GM23338 (cell line): ENCODE data around the gene EP400. TPM values are rescaled to one million over a fixed set of nuclear protein-coding genes. Genes with fewer than 3 reads are reported as not detected.

ENCODE experiments used
- ATAC-seq: fragments of 200-7000 bp; cut with Tn5 transposase; 3 replicates; pipeline ENCODE4 v1.9.1; 2020
- DNase-seq: peaks from one replicate; pipeline ENCODE4 v3.0.0-alpha.2; 2015; ENCODE audit warnings: low spot score
- H2AFZ ChIP-seq: fragments of 200-600 bp; sonication (generic); 2 replicates; pipeline ENCODE4 v1.8.0; 2016; ENCODE audit warnings: antibody characterized with exemption, mild to moderate bottlenecking, moderate library complexity
- H3F3A ChIP-seq: fragments of 200-600 bp; sonication (generic); replicated peaks from 2 replicates; pipeline ENCODE4 v1.8.0; 2017; ENCODE audit warnings: antibody characterized with exemption, mixed run types, low read depth
- H3K27ac ChIP-seq: fragments of 200-600 bp; sonication (generic); 2 replicates; pipeline ENCODE4 v1.6.1; 2016; ENCODE audit warnings: low read depth
- H3K27me3 ChIP-seq: fragments of 200-600 bp; sonication (generic); 2 replicates; pipeline ENCODE4 v1.8.0; 2016; ENCODE audit warnings: mild to moderate bottlenecking, mixed run types, moderate library complexity; ENCODE audit not compliant: insufficient read depth
- H3K36me3 ChIP-seq: fragments of 200-600 bp; sonication (generic); 2 replicates; pipeline ENCODE4 v1.8.0; 2016; ENCODE audit warnings: mild to moderate bottlenecking; ENCODE audit not compliant: insufficient read depth
- H3K4me1 ChIP-seq: fragments of 200-600 bp; sonication (generic); 2 replicates; pipeline ENCODE4 v1.8.0; 2016; ENCODE audit warnings: mild to moderate bottlenecking, moderate library complexity; ENCODE audit not compliant: insufficient read depth
- H3K4me2 ChIP-seq: fragments of 200-600 bp; sonication (generic); 2 replicates; pipeline ENCODE4 v1.7.1; 2017; ENCODE audit warnings: mixed run types
- H3K4me3 ChIP-seq: fragments of 200-600 bp; sonication (generic); 2 replicates; pipeline ENCODE4 v1.6.1; 2016; ENCODE audit warnings: mixed run types
- H3K79me2 ChIP-seq: fragments of 200-600 bp; sonication (generic); replicated peaks from 2 replicates; pipeline ENCODE4 v1.8.0; 2017; ENCODE audit warnings: mild to moderate bottlenecking; ENCODE audit not compliant: insufficient read depth
- H3K9me2 ChIP-seq: fragments of 200-600 bp; sonication (generic); 2 replicates; pipeline ENCODE4 v1.8.0; 2017; ENCODE audit not compliant: insufficient read depth
- H4K20me1 ChIP-seq: fragments of 200-600 bp; sonication (generic); replicated peaks from 2 replicates; pipeline ENCODE4 v1.8.0; 2017; ENCODE audit warnings: mild to moderate bottlenecking; ENCODE audit not compliant: insufficient read depth
- H3K27ac Mint-ChIP-seq: 2 replicates; pipeline ENCODE4 v1.8.0; 2020; ENCODE audit warnings: inconsistent platforms, mild to moderate bottlenecking, moderate library complexity, mixed read lengths
- H3K27me3 Mint-ChIP-seq: 3 replicates; pipeline ENCODE4 v1.8.0; 2022; ENCODE audit warnings: low read depth, mild to moderate bottlenecking, moderate library complexity, mixed read lengths, inconsistent platforms; ENCODE audit not compliant: insufficient read depth, poor library complexity
- H3K36me3 Mint-ChIP-seq: 3 replicates; pipeline ENCODE4 v1.8.0; 2021; ENCODE audit warnings: low read depth, mild to moderate bottlenecking, inconsistent platforms, moderate library complexity, mixed read lengths
- H3K4me1 Mint-ChIP-seq: 3 replicates; pipeline ENCODE4 v1.8.0; 2020; ENCODE audit warnings: mild to moderate bottlenecking, inconsistent platforms, mixed read lengths
- H3K4me3 Mint-ChIP-seq: 3 replicates; pipeline ENCODE4 v1.8.0; 2021; ENCODE audit warnings: moderate library complexity, mild to moderate bottlenecking, inconsistent platforms, mixed read lengths
- H3K9me3 Mint-ChIP-seq: 3 replicates; pipeline ENCODE4 v1.8.0; 2020; ENCODE audit warnings: moderate library complexity, mild to moderate bottlenecking, inconsistent platforms, mixed read lengths
- CREB1 ChIP-seq: fragments of 250-450 bp; sonication (Bioruptor Pico); IDR thresholded peaks from 2 replicates; pipeline ENCODE4 v1.5.0; 2020; ENCODE audit warnings: low read depth, mild to moderate bottlenecking, moderate library complexity
- EZH2 ChIP-seq: fragments of 200-600 bp; sonication (generic); IDR thresholded peaks from one replicate; pipeline ENCODE4 v1.8.0; 2017; ENCODE audit warnings: antibody characterized with exemption, mild to moderate bottlenecking, low read depth; ENCODE audit not compliant: unreplicated experiment
- EZH2phosphoT487 ChIP-seq: fragments of 200-600 bp; sonication (generic); IDR thresholded peaks from one replicate; pipeline ENCODE4 v1.8.1; 2018; ENCODE audit warnings: antibody characterized with exemption; ENCODE audit not compliant: unreplicated experiment
- JUNB ChIP-seq: IDR thresholded peaks from one replicate; pipeline ENCODE4 v1.6.1; 2016; ENCODE audit warnings: antibody characterized with exemption; ENCODE audit not compliant: unreplicated experiment
- NANOG ChIP-seq: IDR thresholded peaks from 2 replicates; pipeline ENCODE4 v1.6.1; 2016; ENCODE audit warnings: antibody characterized with exemption, borderline replicate concordance
- POLR2AphosphoS5 ChIP-seq: IDR thresholded peaks from 2 replicates; pipeline ENCODE4 v1.6.1; 2016; ENCODE audit warnings: antibody characterized with exemption, low read depth
- STAT1 ChIP-seq: IDR thresholded peaks from one replicate; pipeline ENCODE4 v1.6.1; 2016; ENCODE audit warnings: antibody characterized with exemption; ENCODE audit not compliant: unreplicated experiment
- ZNF114 ChIP-seq: fragments of 250-450 bp; sonication (Bioruptor Pico); IDR thresholded peaks from 2 replicates; pipeline ENCODE4 v1.5.0; 2020; ENCODE audit warnings: mild to moderate bottlenecking, moderate library complexity
- ZNF331 ChIP-seq: fragments of 250-450 bp; sonication (Bioruptor Pico); IDR thresholded peaks from 2 replicates; pipeline ENCODE4 v1.5.0; 2020; ENCODE audit warnings: low read depth, mild to moderate bottlenecking, moderate library complexity
- polyA plus RNA-seq: library from polyadenylated mRNA; unstranded; fragments of >200 nt; fragmentation: Nextera tagmentation; extraction: Ambion mirVana; gene quantifications from 2 replicates; pipeline ENCODE4 v1.2.1, GENCODE V29; 2016
- total RNA-seq: library from RNA; depleted of rRNA; stranded (reverse); fragments of >200 nt; shearing (Covaris generic); gene quantifications from 2 replicates; pipeline ENCODE4 v1.2.3, GENCODE V29; 2014
- TF ChIP-seq, protein P1 (sequence below): IDR thresholded peaks from 2 replicates; pipeline ENCODE4 v1.6.1; 2016; ENCODE audit warnings: antibody characterized with exemption
- TF ChIP-seq, protein P2 (sequence below), 2 experiments: fragments of 200-600 bp in 1 of 2; sonication (generic) in 1 of 2; conservative IDR thresholded peaks; 2 replicates each; pipeline versions ENCODE4 v1.5.1 to v1.6.1; 2016 to 2017; ENCODE audit warnings: antibody characterized with exemption in 2 of 2, low read depth in 2 of 2, mild to moderate bottlenecking in 2 of 2, moderate library complexity in 1 of 2
- TF ChIP-seq, protein P3 (sequence below): IDR thresholded peaks from one replicate; pipeline ENCODE4 v1.6.1; 2018; ENCODE audit warnings: antibody characterized with exemption; ENCODE audit not compliant: unreplicated experiment
- TF ChIP-seq, protein P4 (sequence below): fragments of 250-450 bp; sonication (Bioruptor Pico); IDR thresholded peaks from 2 replicates; pipeline ENCODE4 v1.5.0; 2020; ENCODE audit warnings: mild to moderate bottlenecking, moderate library complexity

EP400 gene
- total and polyA plus RNA-seq, 2 experiments from 2014 or later = 26.3 to 57.2 TPM

- Histone ChIP-seq H3K4me2 (no peak overlapping the region), H3K79me2 (peaks cover 25% of the 10 kb centered on the region), H3K36me3 (peaks cover 46% of the 10 kb centered on the region), H3K4me3 (no peak overlapping the region), H3K4me1 (peaks cover 5% of the 10 kb centered on the region; the same call in 1 of the 2 replicates), H3K9me2 (no peaks in the 10 kb centered on the region), H3K27me3 (no peaks in the 10 kb centered on the region), H3F3A (0 out of 2 replicates have a peak, but pooled peaks cover 8% of the 10 kb centered on the region), H2AFZ (no peak overlapping the region), H3K27ac (no peak overlapping the region), H4K20me1 (peaks cover 8% of the 10 kb centered on the region; the same call in 1 of the 2 replicates)
- Mint-ChIP-seq H3K4me3 (no peak overlapping the region), H3K4me1 (peaks cover 12% of the 10 kb centered on the region), H3K9me3 (peaks cover 3% of the 10 kb centered on the region; the same call in 1 of the 3 replicates), H3K27ac (peak overlapping the region; percentile 67; the same call in 1 of the 2 replicates), H3K27me3 (peaks cover 16% of the 10 kb centered on the region), H3K36me3 (peaks cover 77% of the 10 kb centered on the region)
- no peak for TF ChIP-seq ZNF331
- TF ChIP-seq EZH2 = no peak
- TF ChIP-seq, protein P1, sequence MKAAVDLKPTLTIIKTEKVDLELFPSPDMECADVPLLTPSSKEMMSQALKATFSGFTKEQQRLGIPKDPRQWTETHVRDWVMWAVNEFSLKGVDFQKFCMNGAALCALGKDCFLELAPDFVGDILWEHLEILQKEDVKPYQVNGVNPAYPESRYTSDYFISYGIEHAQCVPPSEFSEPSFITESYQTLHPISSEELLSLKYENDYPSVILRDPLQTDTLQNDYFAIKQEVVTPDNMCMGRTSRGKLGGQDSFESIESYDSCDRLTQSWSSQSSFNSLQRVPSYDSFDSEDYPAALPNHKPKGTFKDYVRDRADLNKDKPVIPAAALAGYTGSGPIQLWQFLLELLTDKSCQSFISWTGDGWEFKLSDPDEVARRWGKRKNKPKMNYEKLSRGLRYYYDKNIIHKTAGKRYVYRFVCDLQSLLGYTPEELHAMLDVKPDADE = no peak
- TF ChIP-seq STAT1 = no peak
- TF ChIP-seq, protein P2, sequence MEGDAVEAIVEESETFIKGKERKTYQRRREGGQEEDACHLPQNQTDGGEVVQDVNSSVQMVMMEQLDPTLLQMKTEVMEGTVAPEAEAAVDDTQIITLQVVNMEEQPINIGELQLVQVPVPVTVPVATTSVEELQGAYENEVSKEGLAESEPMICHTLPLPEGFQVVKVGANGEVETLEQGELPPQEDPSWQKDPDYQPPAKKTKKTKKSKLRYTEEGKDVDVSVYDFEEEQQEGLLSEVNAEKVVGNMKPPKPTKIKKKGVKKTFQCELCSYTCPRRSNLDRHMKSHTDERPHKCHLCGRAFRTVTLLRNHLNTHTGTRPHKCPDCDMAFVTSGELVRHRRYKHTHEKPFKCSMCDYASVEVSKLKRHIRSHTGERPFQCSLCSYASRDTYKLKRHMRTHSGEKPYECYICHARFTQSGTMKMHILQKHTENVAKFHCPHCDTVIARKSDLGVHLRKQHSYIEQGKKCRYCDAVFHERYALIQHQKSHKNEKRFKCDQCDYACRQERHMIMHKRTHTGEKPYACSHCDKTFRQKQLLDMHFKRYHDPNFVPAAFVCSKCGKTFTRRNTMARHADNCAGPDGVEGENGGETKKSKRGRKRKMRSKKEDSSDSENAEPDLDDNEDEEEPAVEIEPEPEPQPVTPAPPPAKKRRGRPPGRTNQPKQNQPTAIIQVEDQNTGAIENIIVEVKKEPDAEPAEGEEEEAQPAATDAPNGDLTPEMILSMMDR (conservative IDR thresholded peaks at IDR 0.05; ENCODE audit: low read depth in 2 of 2) = no peak
- no peak for TF ChIP-seq NANOG
- TF ChIP-seq EZH2phosphoT487 = no peak
- TF ChIP-seq, protein P3, sequence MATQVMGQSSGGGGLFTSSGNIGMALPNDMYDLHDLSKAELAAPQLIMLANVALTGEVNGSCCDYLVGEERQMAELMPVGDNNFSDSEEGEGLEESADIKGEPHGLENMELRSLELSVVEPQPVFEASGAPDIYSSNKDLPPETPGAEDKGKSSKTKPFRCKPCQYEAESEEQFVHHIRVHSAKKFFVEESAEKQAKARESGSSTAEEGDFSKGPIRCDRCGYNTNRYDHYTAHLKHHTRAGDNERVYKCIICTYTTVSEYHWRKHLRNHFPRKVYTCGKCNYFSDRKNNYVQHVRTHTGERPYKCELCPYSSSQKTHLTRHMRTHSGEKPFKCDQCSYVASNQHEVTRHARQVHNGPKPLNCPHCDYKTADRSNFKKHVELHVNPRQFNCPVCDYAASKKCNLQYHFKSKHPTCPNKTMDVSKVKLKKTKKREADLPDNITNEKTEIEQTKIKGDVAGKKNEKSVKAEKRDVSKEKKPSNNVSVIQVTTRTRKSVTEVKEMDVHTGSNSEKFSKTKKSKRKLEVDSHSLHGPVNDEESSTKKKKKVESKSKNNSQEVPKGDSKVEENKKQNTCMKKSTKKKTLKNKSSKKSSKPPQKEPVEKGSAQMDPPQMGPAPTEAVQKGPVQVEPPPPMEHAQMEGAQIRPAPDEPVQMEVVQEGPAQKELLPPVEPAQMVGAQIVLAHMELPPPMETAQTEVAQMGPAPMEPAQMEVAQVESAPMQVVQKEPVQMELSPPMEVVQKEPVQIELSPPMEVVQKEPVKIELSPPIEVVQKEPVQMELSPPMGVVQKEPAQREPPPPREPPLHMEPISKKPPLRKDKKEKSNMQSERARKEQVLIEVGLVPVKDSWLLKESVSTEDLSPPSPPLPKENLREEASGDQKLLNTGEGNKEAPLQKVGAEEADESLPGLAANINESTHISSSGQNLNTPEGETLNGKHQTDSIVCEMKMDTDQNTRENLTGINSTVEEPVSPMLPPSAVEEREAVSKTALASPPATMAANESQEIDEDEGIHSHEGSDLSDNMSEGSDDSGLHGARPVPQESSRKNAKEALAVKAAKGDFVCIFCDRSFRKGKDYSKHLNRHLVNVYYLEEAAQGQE = no peak
- no peak for TF ChIP-seq ZNF114 (CRISPR knock-in tag)
- no peak for TF ChIP-seq POLR2AphosphoS5
- no peak for TF ChIP-seq CREB1
- TF ChIP-seq, protein P4, sequence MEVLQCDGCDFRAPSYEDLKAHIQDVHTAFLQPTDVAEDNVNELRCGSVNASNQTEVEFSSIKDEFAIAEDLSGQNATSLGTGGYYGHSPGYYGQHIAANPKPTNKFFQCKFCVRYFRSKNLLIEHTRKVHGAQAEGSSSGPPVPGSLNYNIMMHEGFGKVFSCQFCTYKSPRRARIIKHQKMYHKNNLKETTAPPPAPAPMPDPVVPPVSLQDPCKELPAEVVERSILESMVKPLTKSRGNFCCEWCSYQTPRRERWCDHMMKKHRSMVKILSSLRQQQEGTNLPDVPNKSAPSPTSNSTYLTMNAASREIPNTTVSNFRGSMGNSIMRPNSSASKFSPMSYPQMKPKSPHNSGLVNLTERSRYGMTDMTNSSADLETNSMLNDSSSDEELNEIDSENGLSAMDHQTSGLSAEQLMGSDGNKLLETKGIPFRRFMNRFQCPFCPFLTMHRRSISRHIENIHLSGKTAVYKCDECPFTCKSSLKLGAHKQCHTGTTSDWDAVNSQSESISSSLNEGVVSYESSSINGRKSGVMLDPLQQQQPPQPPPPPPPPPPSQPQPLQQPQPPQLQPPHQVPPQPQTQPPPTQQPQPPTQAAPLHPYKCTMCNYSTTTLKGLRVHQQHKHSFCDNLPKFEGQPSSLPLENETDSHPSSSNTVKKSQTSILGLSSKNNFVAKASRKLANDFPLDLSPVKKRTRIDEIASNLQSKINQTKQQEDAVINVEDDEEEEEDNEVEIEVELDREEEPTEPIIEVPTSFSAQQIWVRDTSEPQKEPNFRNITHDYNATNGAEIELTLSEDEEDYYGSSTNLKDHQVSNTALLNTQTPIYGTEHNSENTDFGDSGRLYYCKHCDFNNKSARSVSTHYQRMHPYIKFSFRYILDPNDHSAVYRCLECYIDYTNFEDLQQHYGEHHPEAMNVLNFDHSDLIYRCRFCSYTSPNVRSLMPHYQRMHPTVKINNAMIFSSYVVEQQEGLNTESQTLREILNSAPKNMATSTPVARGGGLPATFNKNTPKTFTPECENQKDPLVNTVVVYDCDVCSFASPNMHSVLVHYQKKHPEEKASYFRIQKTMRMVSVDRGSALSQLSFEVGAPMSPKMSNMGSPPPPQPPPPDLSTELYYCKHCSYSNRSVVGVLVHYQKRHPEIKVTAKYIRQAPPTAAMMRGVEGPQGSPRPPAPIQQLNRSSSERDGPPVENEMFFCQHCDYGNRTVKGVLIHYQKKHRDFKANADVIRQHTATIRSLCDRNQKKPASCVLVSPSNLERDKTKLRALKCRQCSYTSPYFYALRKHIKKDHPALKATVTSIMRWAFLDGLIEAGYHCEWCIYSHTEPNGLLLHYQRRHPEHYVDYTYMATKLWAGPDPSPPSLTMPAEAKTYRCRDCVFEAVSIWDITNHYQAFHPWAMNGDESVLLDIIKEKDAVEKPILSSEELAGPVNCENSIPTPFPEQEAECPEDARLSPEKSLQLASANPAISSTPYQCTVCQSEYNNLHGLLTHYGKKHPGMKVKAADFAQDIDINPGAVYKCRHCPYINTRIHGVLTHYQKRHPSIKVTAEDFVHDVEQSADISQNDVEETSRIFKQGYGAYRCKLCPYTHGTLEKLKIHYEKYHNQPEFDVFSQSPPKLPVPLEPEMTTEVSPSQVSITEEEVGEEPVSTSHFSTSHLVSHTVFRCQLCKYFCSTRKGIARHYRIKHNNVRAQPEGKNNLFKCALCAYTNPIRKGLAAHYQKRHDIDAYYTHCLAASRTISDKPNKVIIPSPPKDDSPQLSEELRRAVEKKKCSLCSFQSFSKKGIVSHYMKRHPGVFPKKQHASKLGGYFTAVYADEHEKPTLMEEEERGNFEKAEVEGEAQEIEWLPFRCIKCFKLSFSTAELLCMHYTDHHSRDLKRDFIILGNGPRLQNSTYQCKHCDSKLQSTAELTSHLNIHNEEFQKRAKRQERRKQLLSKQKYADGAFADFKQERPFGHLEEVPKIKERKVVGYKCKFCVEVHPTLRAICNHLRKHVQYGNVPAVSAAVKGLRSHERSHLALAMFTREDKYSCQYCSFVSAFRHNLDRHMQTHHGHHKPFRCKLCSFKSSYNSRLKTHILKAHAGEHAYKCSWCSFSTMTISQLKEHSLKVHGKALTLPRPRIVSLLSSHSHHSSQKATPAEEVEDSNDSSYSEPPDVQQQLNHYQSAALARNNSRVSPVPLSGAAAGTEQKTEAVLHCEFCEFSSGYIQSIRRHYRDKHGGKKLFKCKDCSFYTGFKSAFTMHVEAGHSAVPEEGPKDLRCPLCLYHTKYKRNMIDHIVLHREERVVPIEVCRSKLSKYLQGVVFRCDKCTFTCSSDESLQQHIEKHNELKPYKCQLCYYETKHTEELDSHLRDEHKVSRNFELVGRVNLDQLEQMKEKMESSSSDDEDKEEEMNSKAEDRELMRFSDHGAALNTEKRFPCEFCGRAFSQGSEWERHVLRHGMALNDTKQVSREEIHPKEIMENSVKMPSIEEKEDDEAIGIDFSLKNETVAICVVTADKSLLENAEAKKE (CRISPR knock-in tag) = no peak
- TF ChIP-seq JUNB = no peak
- ATAC-seq = no peak
- no peak for DNase-seq
Observed at GRCh38 chr12:131933387-131933786, 16.4 kb upstream of the EP400 start.
